Uterus (tissue), 4 donors: ENCODE results near the gene CCSER1. TPM values are rescaled to one million over a fixed set of nuclear protein-coding genes. Genes with fewer than 3 reads are reported as not detected.
"Not testable (repeated sequence)": the region's sequence is repeated elsewhere in the genome, so short reads cannot be mapped to it uniquely, and the experiment has no call there.

Experiments used
- DNase-seq, 2 donors: peaks; one replicate each; pipeline ENCODE4 v3.0.0-alpha.2; 2019 to 2020
- H3K27ac ChIP-seq, 2 donors: fragments of 200-600 bp; sonication (generic); 1 replicate in 1 of 2; 2 replicates in 1 of 2; pipeline ENCODE4 v1.5.1; 2016 to 2018
- H3K27me3 ChIP-seq, 2 donors: fragments of 200-600 bp; sonication (generic); one replicate each; pipeline ENCODE4 v1.5.1; 2018 to 2019; ENCODE audit warnings: control low read depth in 1 of 2
- H3K36me3 ChIP-seq, 2 donors: fragments of 200-600 bp; sonication (generic); one replicate each; pipeline ENCODE4 v1.5.1; 2019; ENCODE audit warnings: control low read depth in 1 of 2
- H3K4me1 ChIP-seq, 2 donors: fragments of 200-600 bp; sonication (generic); one replicate each; pipeline ENCODE4 v1.5.1; 2018 to 2019; ENCODE audit warnings: control low read depth in 1 of 2
- H3K4me3 ChIP-seq, 2 donors: fragments of 200-600 bp; sonication (generic); 1 replicate in 1 of 2; 2 replicates in 1 of 2; pipeline ENCODE4 v1.5.1; 2018 to 2019; ENCODE audit warnings: mild to moderate bottlenecking in 1 of 2
- H3K9me3 ChIP-seq, 2 donors: fragments of 200-600 bp; sonication (generic); one replicate each; pipeline ENCODE4 v1.5.1; 2019; ENCODE audit warnings: control low read depth in 1 of 2
- POLR2A ChIP-seq, 2 donors: fragments of 450-650 bp; IDR thresholded peaks; one replicate each; pipeline ENCODE4 v1.6.1; 2016; ENCODE audit warnings: antibody characterized with exemption in 2 of 2, mild to moderate bottlenecking in 1 of 2, moderate library complexity in 1 of 2
- intact Hi-C: fragments of 100-400 bp; cut with DNase I; formaldehyde crosslinking; loops from one replicate; pipeline ENCODE4 v1.15.1; 2023; ENCODE audit warnings: low total_unique reads
- total RNA-seq, 4 donors: library from RNA; depleted of rRNA in 3 of 4; stranded (reverse); fragments of >200 nt in 3 of 4; gene quantifications; one replicate each; pipeline versions ENCODE4 v1.1.0 to v1.2.4, GENCODE V29; 2014 to 2023
- TF ChIP-seq, protein P1 (sequence below), 4 experiments: fragments of 200-600 bp in 2 of 4; fragments of 450-650 bp in 2 of 4; sonication (generic) in 2 of 4; IDR thresholded peaks; one replicate each; pipeline ENCODE4 v1.5.1; 2016 to 2019; ENCODE audit warnings: antibody characterized with exemption in 4 of 4, mild to moderate bottlenecking in 2 of 4, moderate library complexity in 1 of 4
- donor health status: DM: yes; HTN: yes; CAD: no.

The CCSER1 gene
- total RNA-seq, 4 donors from 2014 or later: 2.8 to 54.7 (median 11.9) TPM

DNA sequence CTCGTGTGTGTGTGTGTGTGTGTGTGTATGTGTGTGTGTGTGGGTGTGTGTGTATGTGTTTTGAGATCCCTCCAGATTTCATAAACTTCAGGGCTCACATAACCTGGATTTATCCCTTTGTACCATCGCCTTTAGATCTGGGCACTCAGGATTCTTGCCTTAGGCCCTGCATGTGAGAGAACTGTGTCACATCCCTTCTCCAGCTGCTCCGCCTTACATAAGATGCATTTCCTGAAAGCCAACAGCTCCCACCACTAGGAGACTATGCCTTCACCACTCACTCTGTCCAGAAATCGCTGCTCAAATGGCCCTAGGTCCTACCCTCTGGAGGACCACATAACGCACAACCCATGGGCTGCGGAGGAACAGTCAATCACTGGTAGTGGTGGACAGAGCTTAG, 348.8 kb downstream of the CCSER1 start:
- intact Hi-C loops: no loop called here
- Histone ChIP-seq H3K27ac (no peak overlapping the region), H3K36me3 (no peaks in the 10 kb centered on the region), H3K9me3 (no peaks in the 10 kb centered on the region), H3K27me3 (no peaks in the 10 kb centered on the region), H3K4me1 (no peaks in the 10 kb centered on the region), H3K4me3 (no peak overlapping the region)
- no peak for DNase-seq
- no peak for TF ChIP-seq POLR2A (IDR thresholded peaks at IDR 0.05)
- TF ChIP-seq, protein P1, sequence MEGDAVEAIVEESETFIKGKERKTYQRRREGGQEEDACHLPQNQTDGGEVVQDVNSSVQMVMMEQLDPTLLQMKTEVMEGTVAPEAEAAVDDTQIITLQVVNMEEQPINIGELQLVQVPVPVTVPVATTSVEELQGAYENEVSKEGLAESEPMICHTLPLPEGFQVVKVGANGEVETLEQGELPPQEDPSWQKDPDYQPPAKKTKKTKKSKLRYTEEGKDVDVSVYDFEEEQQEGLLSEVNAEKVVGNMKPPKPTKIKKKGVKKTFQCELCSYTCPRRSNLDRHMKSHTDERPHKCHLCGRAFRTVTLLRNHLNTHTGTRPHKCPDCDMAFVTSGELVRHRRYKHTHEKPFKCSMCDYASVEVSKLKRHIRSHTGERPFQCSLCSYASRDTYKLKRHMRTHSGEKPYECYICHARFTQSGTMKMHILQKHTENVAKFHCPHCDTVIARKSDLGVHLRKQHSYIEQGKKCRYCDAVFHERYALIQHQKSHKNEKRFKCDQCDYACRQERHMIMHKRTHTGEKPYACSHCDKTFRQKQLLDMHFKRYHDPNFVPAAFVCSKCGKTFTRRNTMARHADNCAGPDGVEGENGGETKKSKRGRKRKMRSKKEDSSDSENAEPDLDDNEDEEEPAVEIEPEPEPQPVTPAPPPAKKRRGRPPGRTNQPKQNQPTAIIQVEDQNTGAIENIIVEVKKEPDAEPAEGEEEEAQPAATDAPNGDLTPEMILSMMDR (IDR thresholded peaks at IDR 0.05): no peak

GRCh38 chr4:90476586-90476985, 349.4 kb downstream of the CCSER1 start:
- intact Hi-C loops: no loop called here
- H3K4me1 ChIP-seq: no peaks in the 10 kb centered on the region
- no peak overlapping the region for H3K4me3 ChIP-seq
- no peaks in the 10 kb centered on the region for H3K27me3 ChIP-seq
- no peak for DNase-seq
- H3K36me3 ChIP-seq: no peaks in the 10 kb centered on the region
- no peak overlapping the region for H3K27ac ChIP-seq
- TF ChIP-seq, protein P1 (IDR thresholded peaks at IDR 0.05): no peak
- no peak for TF ChIP-seq POLR2A (IDR thresholded peaks at IDR 0.05)
- H3K9me3 ChIP-seq: no peaks in the 10 kb centered on the region

- H3K27ac ChIP-seq, H3K4me1 ChIP-seq, H3K9me3 ChIP-seq, H3K4me3 ChIP-seq, H3K27me3 ChIP-seq, DNase-seq, H3K36me3 ChIP-seq, intact Hi-C loops: not testable (repeated sequence)
Observed at GRCh38 chr4:90484894-90485293, 357.7 kb downstream of the CCSER1 start.

DNA sequence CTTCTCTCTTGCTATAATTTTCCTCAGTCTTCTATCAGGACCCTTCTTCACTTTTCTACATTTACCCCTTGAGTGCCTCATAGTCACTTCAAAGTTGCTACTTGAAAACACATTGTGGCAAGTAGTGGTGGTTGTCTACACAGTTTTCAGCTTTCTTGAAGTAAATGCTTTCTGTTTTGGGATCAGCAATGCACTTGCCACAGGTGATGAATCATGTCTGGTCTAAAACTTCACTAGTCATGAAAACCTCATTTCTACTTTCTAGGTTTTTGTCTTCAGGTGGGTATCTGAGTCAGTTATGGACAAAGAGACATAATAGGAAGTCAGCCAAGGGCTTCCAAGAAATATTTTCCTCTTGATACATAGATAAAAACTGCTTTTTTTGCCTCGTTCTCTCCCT, 359.2 kb downstream of the CCSER1 start:
- no peak overlapping the region for H3K27ac ChIP-seq
- H3K9me3 ChIP-seq: no peaks in the 10 kb centered on the region
- no peaks in the 10 kb centered on the region for H3K36me3 ChIP-seq
- no peaks in the 10 kb centered on the region for H3K4me1 ChIP-seq
- intact Hi-C loops: no loop called here
- no peak for DNase-seq
- H3K4me3 ChIP-seq: no peak overlapping the region
- H3K27me3 ChIP-seq: no peaks in the 10 kb centered on the region
- no peak for TF ChIP-seq POLR2A (IDR thresholded peaks at IDR 0.05)
- TF ChIP-seq, protein P1 (IDR thresholded peaks at IDR 0.05): no peak

- H3K27ac ChIP-seq: no peak overlapping the region
- H3K36me3 ChIP-seq: no peaks in the 10 kb centered on the region
- H3K27me3 ChIP-seq: no peaks in the 10 kb centered on the region
- TF ChIP-seq, protein P1 (IDR thresholded peaks at IDR 0.05): no peak
- TF ChIP-seq POLR2A (IDR thresholded peaks at IDR 0.05): no peak
- intact Hi-C loops: no loop called here
- no peaks in the 10 kb centered on the region for H3K9me3 ChIP-seq
- no peak for DNase-seq
- H3K4me3 ChIP-seq: no peak overlapping the region
- no peaks in the 10 kb centered on the region for H3K4me1 ChIP-seq
Observed at GRCh38 chr4:90495211-90495610, 368.0 kb downstream of the CCSER1 start.

GRCh38 chr4:90495936-90496335, 368.7 kb downstream of the CCSER1 start:
- TF ChIP-seq, protein P1 (IDR thresholded peaks at IDR 0.05): no peak
- TF ChIP-seq POLR2A (IDR thresholded peaks at IDR 0.05): no peak
- intact Hi-C loops: no loop called here

More at GRCh38 chr4:90495936-90496335, 368.7 kb downstream of the CCSER1 start:
- Histone ChIP-seq H3K27ac (no peak overlapping the region), H3K36me3 (no peaks in the 10 kb centered on the region), H3K4me1 (no peaks in the 10 kb centered on the region), H3K27me3 (no peaks in the 10 kb centered on the region), H3K9me3 (no peaks in the 10 kb centered on the region), H3K4me3 (no peak overlapping the region)
- DNase-seq: no peak
